ENCODE measurements around the gene OGG1. TPM values are rescaled to one million over a fixed set of nuclear protein-coding genes. Genes with fewer than 3 reads are reported as not detected.

The OGG1 gene
- total and polyA plus RNA-seq, 9 of the 15 experiments (the other 6 are each of a cell fraction or from before 2014, with no cell fraction given): 6.6 to 33.0 (median 24.4) TPM

- no peak for TF ChIP-seq ATF6 (CRISPR knock-in tag; IDR thresholded peaks at IDR 0.05)
- TF ChIP-seq LCOR (CRISPR knock-in tag; IDR thresholded peaks at IDR 0.05): peak; percentile 67; the same call in 1 of the 2 replicates
- TF ChIP-seq CAMTA2 (CRISPR knock-in tag; conservative IDR thresholded peaks at IDR 0.05): no peak
- peak; percentile 96 for TF ChIP-seq CBFA2T3 (IDR thresholded peaks at IDR 0.05)
- TF ChIP-seq TCF3 (CRISPR knock-in tag; IDR thresholded peaks at IDR 0.05): peak; percentile 85
- no peak for TF ChIP-seq TFAM (CRISPR knock-in tag; conservative IDR thresholded peaks at IDR 0.05)
- peak in 1 of 2 experiments; percentile 61; a peak in 1 of 4 replicates for TF ChIP-seq HDAC1 (IDR thresholded peaks at IDR 0.05)
- TF ChIP-seq FOXM1 (IDR thresholded peaks at IDR 0.05; ENCODE audit: low read depth): peak; percentile 47; the same call in 1 of the 2 replicates
- TF ChIP-seq FOXM1 (CRISPR knock-in tag; IDR thresholded peaks at IDR 0.05; ENCODE audit: low read depth): no peak
- TF ChIP-seq, protein P1, sequence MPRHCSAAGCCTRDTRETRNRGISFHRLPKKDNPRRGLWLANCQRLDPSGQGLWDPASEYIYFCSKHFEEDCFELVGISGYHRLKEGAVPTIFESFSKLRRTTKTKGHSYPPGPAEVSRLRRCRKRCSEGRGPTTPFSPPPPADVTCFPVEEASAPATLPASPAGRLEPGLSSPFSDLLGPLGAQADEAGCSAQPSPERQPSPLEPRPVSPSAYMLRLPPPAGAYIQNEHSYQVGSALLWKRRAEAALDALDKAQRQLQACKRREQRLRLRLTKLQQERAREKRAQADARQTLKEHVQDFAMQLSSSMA (CRISPR knock-in tag; IDR thresholded peaks at IDR 0.05): no peak
- peak; percentile 91 for TF ChIP-seq CBFA2T2 (conservative IDR thresholded peaks at IDR 0.05)
- no peak for TF ChIP-seq GTF2E2 (tag; IDR thresholded peaks at IDR 0.05)
- peak; percentile 59; the same call in 1 of the 2 replicates for TF ChIP-seq NCOA1 (IDR thresholded peaks at IDR 0.05; ENCODE audit: low read depth)
- no peak for TF ChIP-seq NONO (IDR thresholded peaks at IDR 0.05; ENCODE audit: low read depth in 2 of 2, low read length in 1 of 2)
- TF ChIP-seq EP400 (IDR thresholded peaks at IDR 0.05): peak; percentile 39; the same call in 1 of the 2 replicates
- peak; percentile 53 for TF ChIP-seq ZFX (CRISPR knock-in tag; IDR thresholded peaks at IDR 0.05)
- peak; percentile 96 for TF ChIP-seq ESRRA (IDR thresholded peaks at IDR 0.05; ENCODE audit: borderline replicate concordance, low read depth)
- TF ChIP-seq ZNF175 (CRISPR knock-in tag; IDR thresholded peaks at IDR 0.05; ENCODE audit: low read depth): no peak
- no peak for TF ChIP-seq LARP7 (IDR thresholded peaks at IDR 0.05)
- 0 out of 2 replicates have a peak, but pooled peaks have one; percentile 39 for TF ChIP-seq STAT5A (IDR thresholded peaks at IDR 0.05; ENCODE audit: borderline replicate concordance, low read length)
- TF ChIP-seq GABPA (tag; conservative IDR thresholded peaks at IDR 0.05; ENCODE audit: low read depth): no peak
- 0 out of 2 replicates have a peak, but pooled peaks have one; percentile 44 for TF ChIP-seq RB1 (IDR thresholded peaks at IDR 0.05; ENCODE audit: low read depth)
- TF ChIP-seq THAP12 (CRISPR knock-in tag; IDR thresholded peaks at IDR 0.05): peak; percentile 6; the same call in 1 of the 2 replicates
- no peak for TF ChIP-seq ZFPM2 (CRISPR knock-in tag; IDR thresholded peaks at IDR 0.05)
- TF ChIP-seq MTA3 (IDR thresholded peaks at IDR 0.05; ENCODE audit: borderline replicate concordance): peak; percentile 12; the same call in 1 of the 2 replicates
Observed at GRCh38 chr3:9786209-9786739, 36.5 kb downstream of the OGG1 start (continued).
